ENCODE data around the gene FERMT3. TPM values are rescaled to one million over a fixed set of nuclear protein-coding genes. Genes with fewer than 3 reads are reported as not detected.

FERMT3 gene
- total RNA-seq, 1 donor from 2014 or later = 7.2 TPM

DNA sequence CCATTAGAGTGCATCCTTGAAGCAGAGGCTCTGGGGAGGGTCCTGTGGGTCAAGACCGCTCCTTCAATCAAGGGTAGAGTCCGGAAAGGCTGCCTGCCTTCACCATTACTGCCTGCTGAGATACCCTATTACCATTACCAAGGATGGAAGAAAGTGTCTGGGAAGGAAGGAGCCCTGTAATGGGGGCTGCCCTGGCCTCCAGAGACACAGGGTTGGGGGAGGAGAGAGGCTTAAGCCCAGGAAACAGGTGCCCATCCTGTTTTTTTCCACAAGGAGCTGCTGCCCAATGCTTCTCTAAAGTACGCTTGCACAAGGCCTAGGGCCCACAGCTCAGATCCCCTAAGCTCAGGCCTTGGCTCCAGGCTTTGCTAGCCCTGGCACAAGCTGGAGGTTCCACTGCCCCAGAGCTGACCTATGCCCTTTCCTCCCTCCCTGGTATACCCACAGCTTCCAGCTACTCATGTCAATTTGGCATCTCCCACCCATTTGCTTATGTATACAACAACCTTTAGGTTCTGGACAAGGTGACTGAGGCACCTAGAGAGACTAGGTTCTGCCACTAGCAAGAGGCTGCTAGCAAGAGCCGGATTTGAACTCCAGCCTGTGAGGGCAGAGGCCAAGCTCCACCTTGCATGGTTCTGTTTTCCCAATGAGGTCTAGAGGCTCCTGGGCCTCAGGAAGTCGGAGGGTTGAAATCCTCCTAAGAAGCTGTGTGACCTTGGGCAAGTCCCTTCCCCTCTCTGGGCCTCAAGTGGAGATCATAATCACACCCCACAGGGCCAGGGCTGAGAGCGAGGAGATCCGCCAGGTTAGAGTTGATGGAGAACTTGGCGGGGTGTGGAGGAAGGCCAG is 43.3 kb downstream of the FERMT3 start:
- DNase-seq = no peak

DNA sequence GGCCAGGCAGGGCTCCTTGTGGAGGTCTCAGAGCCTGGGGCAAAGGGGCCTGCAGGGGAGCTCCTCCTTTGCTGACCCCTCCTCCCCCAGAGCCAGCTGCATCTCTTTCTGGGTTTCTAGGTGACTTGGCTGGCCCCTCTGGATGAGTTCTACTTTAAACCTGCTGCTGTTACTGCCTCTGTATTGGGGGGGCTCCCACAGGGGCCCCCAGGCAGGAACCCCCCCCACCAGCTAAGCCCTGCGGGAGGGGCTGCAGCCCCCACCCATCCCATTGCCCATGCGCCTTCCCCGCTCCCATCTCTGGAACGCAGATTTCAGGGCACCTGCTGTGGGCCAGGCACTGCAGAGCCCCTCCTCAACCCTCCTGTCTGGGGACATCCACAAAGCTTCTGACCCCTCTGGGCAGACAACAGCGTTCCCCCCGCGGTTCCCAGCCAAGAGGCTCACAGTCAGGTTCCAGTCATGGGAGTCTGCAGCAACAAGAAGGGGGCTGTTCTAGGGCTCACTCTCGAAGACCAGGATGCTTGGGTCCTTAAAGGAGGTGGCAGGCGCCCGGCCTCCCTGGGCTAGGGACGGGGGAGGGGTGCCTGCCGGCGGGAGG is 44.0 kb downstream of the FERMT3 start:
- no peak for DNase-seq

DNA sequence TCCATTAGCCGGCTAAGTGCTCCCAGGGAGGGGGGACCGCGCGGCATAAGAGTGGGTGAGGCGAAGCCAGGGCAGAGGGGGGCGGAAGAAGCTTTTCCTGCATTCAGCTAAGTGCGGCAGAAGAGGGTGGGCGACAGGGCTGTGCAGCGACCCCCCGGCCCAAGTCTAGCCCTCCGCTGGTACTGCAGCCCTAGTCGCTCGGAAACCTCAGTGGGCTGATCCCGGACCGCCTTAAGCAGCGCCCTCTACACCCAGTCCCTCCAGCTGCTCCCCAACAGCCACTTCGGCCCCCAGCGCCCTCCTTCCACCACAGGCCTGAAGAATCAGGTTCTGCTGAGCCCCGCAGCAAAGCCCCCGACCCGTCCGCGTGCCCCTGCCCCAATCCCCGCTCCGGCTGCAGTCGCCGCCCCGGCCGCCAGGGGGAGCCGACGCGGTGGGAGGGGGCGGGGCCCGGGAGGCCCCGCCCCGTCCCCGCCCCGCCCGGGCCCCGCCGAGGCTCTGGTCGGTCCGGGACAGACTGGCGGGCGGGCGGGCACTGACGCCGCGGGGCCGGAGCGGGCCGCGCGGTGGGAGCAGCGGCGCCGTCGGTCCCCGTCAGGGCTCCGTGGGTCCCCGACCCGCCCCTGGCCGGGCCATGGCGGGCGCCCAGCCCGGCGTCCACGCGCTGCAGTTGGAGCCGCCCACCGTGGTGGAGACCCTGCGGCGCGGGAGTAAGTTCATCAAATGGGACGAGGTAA is 44.7 kb downstream of the FERMT3 start, which contains the start of gene PLCB3:
TSS of gene PLCB3 (plus strand) at position 515 of the 737 bp plus-strand sequence. CDS start at position 635, 120 bp downstream.
- DNase-seq = no peak

DNA sequence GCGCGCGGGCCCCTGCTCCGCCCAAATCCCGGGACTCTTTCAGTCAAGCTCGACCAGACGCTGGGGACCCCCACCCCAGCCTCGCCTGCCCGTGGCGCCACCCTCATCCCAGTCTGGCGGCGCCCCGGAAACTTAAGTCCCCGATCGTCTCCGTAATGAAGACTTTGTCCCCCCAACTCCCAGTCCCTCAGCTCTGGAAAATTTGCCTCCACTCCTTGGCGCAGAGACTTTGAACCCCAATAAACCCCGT is 45.2 kb downstream of the FERMT3 start:
- no peak for DNase-seq

DNA sequence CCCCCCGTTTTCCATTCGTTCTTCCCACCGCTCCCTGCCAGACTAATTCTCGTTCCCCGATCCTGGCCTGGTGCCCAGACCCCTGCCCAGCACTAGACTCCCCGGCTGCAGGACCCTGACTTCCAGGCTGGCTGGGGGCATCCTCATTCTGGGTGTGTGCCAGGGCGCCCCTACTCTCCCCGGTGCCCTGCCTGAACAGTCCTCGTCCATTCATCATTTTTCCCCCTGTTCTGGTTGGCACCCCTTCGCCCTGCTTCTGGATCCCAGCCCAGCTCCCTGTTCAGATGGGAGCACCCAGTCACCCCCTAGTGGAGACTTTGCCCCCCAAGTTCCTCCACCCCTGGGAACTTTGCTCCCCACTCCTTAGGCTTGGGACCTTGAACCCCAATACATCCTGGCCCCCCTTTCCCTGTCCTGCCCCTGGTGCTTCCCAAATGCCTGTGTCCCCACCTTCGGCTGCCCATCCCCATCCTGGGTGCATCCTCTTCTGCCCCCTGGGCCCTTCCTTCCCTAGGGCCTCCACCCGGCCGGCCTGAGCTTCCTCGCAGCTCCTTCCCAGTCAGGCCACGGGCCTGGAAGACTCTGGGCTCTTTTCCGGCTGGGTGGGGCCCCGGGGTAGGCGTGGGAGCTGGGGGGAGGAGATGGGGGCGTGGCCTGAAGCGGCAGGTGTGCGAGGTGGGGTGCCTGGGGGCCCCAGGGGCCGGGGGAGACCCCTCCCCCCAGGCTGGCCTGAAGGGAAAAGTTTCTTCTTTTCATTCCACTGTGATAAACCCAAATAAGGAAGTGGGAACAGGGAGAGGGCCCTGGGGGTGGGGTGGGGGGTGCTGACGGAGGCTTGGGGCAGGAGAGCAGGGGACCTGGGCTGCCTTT is 45.7 kb downstream of the FERMT3 start:
- no peak for DNase-seq

DNA sequence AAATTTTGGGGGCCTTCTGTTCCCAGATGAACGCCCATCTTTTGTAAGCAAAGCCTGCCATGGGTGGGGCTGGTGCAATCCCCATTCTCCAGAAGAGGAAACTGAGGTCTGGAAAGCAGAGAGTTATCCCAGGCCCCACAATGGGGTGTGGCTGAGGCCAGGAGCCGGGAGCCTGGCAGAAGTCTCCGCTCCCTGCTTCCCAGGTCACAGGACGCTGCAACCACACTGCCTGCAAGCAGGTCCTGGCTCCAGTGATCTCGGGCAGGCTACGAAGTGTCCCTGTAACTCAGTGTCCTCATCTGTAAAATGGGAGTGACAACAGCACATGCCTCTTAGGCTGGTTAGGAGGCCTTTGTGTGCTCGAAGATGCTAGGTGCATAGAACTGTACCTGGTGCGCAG is 46.5 kb downstream of the FERMT3 start:
- no peak for DNase-seq

DNA sequence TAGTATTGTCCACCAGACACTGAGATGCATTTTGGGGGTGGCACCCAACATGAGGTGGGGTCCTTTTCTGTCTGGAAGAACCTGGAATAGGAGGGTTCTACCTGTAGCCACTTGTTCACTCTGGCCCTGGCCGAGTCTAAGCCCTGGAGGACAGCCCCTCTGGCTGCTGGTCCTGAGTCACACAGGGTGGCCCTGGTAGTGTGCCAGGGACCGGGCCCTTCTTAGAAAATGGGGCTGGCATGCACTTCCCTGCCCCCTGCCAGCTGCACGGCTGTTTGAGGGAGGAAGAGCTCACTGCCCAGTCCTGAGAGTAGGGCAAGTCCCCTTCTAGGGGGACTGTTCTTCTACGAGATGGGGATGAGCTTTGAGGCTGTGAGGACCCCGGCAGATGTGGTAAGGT is 47.0 kb downstream of the FERMT3 start:
- DNase-seq = no peak

DNA sequence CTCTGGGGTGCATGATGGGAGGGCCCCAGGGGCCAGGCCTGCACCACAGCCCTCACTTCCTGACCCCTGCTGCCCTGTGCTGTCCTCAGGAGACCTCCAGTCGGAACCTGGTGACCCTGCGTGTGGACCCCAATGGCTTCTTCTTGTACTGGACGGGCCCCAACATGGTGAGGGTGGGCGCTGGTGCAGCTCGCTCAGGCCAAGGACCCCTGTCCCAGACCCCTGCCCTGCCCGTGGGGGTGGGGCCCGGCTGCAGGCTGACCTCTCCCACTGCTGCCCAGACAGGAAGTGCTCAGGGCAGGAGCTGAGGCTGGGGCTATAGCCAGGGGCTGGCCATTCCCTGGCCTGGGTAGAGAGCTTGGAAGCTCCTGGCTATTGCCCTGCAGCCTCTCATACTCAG is 47.8 kb downstream of the FERMT3 start:
- DNase-seq = no peak

DNA sequence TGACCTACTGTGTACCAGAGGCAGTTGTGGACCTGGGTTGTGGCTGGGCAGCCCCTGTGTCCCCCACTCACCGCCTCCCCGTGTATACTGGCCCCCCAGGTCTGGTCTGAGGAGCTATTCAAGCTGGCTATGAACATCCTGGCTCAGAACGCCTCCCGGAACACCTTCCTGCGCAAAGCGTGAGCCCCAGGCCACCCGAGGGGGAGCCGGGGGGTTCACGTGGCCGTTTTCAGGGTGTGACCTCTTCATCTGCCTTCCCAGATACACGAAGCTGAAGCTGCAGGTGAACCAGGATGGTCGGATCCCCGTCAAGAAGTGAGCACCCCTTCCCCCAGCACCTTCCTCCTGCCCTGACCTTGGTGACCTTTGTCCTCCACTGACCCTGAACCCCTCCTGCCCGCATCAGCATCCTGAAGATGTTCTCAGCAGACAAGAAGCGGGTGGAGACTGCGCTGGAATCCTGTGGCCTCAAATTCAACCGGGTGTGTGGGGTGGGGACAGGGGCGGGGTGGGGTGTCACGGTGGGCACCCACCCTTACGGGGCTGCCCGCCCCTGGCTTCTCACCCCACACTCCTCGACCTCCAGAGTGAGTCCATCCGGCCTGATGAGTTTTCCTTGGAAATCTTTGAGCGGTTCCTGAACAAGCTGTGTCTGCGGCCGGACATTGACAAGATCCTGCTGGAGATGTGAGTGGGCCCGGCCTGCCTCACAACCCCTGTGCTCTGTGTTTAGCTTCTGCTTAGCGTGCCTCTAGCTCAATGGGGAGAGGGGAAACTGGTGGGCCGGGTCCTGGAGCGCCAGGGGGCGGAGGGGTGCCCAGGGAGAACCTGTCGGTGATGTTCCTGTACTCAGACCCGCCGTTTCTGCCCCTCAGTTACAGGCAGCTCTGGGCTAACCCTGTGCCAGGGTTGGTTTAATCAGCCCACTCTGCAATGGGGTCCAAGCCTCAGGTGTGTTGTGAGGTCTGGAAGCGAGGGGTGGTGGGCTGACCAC is 48.9 kb downstream of the FERMT3 start:
- DNase-seq = no peak

DNA sequence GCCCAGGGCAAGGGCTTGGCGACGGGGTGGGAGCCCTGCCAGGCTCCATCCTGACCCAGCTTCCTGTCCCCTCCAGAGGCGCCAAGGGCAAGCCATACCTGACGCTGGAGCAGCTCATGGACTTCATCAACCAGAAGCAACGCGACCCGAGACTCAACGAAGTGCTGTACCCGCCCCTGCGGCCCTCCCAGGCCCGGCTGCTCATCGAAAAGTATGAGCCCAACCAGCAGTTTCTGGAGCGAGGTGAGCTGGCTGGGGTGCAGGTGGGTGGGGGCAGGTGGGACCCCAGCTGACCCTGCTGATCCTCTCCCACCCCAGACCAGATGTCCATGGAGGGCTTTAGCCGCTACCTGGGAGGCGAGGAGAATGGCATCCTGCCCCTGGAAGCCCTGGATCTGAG is 49.8 kb downstream of the FERMT3 start:
- no peak for DNase-seq

DNA sequence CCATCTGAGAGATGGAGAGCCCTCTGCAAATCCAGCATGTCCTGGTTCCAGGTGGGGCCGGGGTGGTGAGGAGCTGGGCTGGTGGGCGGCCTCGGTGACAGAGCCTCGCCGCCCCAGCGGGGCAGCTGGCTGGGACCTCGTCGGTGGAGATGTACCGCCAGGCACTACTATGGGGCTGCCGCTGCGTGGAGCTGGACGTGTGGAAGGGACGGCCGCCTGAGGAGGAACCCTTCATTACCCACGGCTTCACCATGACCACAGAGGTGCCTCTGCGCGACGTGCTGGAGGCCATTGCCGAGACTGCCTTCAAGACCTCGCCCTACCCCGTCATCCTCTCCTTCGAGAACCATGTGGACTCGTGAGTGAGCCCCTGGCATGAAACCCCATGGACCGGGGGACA is 51.8 kb downstream of the FERMT3 start:
- DNase-seq = no peak

DNA sequence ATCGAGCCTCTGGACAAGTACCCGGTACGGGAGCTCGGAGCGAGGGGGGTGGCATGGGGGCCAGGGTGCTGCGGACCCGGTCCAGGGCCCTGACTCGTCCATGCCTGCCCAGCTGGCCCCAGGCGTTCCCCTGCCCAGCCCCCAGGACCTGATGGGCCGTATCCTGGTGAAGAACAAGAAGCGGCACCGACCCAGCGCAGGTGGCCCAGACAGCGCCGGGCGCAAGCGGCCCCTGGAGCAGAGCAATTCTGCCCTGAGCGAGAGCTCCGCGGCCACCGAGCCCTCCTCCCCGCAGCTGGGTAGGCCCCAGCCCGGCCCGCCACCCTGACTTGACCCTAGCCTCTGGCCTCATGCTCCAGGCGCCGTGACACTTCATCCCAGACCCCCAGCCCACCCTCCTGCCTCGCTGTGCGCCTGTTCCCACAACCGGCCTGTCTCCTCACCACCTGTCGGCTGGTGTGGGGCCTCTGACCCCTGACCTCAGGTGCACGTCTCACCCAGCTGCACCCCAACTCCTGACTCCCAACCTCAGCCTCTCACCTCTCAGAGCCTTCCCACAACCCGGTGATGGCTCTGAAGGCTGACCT is 52.5 kb downstream of the FERMT3 start:
- no peak for DNase-seq

DNA sequence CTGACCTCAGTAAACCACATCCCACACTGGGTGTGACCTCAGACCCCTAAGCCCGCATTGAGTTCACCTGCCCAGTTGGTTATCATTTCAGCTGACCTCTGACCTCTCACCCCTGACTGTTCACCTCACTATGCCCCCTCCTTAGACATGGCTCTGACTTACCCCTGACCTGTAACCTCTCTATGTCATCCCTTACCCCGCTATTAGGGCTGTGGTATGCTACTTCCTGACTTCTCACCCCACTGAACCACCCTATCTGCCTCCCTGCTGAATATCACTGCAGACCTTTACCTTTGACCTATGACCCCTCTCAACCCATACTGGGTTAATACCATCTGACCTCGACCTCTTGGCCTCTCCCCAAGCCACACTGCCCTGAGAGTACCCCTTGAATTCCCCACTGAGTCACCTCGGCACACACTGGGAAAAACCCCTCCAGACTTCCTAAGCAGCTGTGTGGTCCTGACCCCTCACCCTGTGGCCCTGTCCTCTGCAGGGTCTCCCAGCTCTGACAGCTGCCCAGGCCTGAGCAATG is 53.1 kb downstream of the FERMT3 start:
- no peak for DNase-seq

DNA sequence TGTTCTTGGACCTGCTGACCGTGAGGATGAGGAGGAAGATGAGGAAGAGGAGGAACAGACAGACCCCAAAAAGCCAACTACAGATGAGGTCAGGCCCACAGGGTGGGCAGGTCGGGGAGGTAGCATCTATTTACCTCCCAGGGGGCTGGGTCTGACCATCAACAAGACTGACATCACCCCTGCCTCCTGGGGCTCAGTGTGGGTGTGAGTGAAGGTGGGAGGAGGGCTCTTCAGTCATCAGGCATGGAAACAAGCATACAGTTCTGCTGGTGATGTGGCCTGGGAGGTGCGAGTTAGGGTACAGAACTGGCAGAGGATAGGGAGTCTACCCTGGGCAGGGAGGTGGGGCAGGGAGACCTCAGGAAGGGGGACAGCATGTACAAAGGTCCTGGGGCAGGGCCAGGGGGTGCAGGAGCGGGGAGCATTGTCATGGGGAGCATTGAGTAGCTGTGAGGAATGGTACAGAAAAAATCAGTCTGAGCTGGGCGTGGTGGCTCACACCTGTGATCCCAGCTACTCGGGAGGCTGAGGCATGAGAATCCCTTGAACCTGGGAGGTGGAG is 53.7 kb downstream of the FERMT3 start:
- DNase-seq = no peak

DNA sequence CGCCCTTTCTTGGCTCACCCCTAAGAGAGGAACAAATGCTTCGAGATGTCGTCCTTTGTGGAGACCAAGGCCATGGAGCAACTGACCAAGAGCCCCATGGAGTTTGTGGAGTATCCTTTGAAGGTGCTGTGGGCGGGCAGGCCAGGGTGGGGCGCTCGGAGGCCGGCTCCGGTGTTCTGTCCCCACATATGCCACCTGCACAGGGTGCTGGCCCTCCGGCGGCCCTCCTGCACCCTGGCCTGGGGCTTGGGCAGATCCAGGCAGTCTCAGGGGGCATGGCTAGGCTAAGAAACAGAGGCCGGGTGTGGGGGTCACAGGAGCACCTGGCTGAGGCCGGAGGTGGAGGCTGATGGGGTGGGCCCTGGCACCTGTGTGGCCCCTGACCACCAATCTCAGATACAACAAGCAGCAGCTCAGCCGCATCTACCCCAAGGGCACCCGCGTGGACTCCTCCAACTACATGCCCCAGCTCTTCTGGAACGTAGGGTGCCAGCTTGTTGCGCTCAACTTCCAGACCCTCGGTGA is 55.1 kb downstream of the FERMT3 start:
- no peak for DNase-seq

DNA sequence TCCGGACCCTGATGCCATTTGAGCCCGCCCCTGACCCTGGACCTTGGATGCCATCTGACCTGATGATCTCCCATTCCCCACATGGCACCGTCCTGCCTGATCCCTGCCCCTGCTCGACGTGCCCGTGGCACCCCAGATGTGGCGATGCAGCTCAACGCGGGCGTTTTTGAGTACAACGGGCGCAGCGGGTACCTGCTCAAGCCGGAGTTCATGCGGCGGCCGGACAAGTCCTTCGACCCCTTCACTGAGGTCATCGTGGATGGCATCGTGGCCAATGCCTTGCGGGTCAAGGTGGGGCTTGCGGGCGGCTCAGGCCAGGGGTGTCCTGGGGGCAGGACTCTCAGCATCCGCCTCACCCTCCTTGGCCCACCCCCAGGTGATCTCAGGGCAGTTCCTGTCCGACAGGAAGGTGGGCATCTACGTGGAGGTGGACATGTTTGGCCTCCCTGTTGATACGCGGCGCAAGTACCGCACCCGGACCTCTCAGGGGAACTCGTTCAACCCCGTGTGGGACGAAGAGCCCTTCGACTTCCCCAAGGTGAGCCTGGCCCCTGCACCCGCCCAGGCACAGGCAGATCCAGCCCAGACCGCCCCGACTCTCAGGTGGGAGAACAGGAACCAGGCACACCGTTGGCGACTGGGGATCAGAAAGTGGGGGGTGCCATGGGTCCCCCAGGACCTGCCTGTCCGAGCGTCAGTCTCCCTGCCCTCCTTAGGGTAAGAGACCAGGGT is 55.9 kb downstream of the FERMT3 start:
- no peak for DNase-seq

DNA sequence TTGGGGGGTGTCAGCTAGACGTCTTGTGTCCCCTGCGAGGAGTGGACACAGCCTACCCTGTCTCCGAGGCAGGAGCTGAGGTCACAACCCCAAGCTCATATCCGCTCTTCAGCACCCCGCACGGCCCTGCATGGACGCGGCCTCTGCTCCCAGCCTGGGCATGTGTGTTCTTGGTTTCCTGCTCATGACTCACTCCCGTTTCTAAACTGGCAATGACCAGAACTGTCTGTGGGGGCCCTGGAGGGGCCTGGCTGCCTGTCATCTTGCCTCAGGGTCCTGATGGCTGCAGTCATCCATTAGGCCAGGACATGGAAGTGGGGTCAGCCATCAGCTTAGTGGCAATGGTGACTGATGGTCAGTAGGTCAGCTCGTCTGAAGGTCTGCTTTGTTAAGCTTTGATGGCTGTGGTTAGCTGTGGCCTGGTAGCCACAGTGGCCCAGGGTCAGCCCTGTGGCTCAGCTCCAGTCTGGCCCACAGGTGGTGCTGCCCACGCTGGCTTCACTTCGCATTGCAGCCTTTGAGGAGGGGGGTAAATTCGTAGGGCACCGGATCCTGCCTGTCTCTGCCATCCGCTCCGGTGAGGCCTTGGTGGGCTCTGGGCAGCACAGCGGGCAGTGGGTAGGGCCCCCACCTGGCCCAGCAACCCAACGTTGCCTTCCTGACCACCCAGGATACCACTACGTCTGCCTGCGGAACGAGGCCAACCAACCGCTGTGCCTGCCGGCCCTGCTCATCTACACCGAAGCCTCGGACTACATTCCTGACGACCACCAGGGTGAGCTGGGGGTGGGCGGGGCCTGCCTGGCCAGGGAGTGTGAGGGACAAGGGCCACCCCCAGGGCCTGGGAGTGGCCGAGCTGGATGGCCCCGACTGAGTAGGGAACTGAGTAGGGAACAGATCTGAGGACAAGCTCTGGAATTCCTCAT is 56.8 kb downstream of the FERMT3 start:
- DNase-seq = no peak

DNA sequence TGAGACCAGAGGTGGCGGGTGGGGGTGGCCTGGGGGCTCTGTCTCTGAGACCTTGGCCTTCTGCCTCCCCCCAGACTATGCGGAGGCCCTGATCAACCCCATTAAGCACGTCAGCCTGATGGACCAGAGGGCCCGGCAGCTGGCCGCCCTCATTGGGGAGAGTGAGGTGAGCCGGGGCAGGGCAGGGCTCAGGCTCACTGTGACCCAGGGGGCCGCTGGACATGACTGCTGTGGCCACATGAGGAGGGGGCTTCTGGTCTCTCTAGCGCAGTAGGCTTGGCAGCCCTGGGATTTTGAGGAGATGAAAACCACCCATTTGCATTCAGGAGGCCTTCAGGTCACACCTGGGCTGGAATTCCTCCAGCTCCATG is 57.4 kb downstream of the FERMT3 start:
- DNase-seq = no peak
